HG03280 (cell line): ENCODE data around the gene IL11.

Source experiments
- ATAC-seq: cut with Tn5 transposase; IDR thresholded peaks from one replicate; pipeline ENCODE4 v1.9.1; 2021; ENCODE audit warnings: mild to moderate bottlenecking, moderate library complexity; ENCODE audit not compliant: unreplicated experiment

Gene IL11

GRCh38 chr19:55373993-55374757, 3.9 kb upstream of the IL11 start:
- ATAC-seq = no peak

DNA sequence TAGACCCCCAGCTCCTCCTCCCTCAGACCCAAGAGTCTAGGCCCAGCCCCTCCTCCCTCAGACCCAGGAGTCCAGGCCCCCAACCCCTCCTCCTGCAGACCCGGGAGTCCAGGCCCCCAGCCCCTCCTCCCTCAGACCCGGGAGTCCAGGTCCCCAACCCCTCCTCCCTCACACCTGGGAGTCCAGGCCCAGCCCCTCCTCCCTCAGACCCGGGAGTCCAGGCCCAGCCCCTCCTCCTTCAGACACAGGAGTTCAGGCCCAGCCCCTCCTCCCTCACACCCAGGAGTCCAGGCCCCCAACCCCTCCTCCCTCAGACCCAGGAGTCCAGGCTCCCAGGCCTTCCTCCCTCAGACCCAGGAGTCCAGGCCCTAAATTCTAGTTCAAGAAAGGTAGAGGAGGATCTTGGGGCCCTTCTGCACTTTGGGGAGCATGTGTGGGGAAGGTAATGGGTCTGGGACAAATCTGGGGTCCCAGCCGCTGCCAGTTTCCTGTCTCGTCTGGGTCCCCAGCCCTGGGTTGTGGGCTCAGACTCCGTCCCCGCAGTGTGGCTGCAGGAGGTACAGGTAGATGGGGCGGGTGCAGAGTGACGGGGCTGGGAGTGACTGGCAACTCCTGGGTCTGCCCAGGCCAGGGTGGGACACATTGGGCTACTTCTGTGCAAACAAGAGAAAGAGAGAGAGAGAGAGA, 3.2 kb upstream of the IL11 start:
- ATAC-seq = no peak

DNA sequence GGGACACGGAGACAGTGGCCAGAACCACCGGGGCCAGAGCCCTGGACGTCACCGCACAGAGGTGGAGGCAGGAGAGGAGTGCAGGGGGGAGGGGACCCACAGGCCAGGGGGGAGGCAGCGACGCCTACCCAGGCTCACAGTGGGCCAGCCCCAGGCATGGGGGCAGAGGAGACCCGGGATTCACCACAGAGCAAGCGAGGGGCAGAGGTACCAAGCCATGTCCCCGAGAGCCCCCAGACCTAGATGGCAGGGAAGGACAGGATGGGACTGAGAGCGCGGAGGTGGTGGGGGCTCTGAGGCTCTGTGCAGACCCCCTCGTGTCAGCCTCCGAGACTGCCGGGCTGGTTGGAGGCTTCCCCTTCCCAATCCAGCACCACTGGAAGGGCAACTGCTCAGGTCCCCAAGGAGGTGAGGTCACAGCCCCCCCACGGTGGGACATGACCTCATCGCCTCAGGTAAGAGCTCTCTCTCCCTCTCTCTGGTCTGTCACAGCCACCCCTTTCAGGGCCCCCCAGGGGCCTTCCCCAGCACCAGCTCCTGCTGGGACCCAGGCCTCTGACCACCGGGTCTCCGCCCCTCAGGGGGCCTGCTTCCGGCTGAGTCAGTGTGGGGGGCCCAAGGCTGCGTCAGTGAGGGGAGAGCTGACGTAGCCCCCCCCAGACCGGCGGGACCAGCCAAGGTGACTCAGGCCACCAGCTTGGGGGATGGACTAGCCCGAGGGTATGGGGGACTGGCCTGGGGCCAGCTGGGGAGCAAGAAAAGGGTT, 2.2 kb upstream of the IL11 start:
- no peak for ATAC-seq

DNA sequence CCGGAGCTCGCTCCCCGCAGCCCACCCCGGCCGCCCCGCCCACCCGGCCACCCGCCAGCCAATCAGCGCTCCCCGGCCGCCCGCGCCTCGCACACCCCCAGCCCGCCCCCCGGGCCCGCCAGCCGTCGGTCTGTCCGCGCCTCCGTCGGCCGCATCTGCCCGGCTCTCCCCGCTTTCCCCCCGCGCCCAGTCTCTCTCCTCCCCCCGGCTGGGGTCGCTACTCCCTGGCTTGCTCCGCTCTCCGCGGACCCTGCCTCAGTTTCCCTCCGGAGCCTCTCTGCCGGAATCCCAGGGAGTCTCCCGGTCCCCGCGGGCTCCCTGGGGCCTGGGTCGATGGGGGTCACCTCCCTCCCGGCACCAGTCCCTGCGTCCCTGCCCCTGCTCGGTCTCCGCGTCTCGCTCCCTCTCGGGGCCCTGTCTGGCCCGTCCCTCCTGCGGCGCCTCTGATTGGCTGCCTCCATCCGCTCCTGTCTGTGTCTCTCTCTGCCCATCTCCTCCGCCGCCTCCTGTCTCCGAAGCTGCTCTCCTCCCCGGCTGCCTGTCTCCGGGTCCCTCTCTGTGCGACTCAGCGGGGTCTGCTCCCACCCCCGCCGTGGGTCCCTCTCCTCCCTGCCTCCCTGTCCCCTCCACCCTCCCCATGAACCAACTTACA, 484 bp downstream of the IL11 start:
- no peak for ATAC-seq

- no peak for ATAC-seq
Measured at GRCh38 chr19:55368701-55369563, 1.3 kb downstream of the IL11 start.

- no peak for ATAC-seq
Measured at GRCh38 chr19:55368106-55368505, 2.2 kb downstream of the IL11 start.

- no peak for ATAC-seq
Measured at GRCh38 chr19:55366790-55367189, 3.5 kb downstream of the IL11 start.

GRCh38 chr19:55365964-55366363, 4.3 kb downstream of the IL11 start:
- no peak for ATAC-seq

- ATAC-seq = no peak
Measured at GRCh38 chr19:55365245-55365644, 5.0 kb downstream of the IL11 start.

DNA sequence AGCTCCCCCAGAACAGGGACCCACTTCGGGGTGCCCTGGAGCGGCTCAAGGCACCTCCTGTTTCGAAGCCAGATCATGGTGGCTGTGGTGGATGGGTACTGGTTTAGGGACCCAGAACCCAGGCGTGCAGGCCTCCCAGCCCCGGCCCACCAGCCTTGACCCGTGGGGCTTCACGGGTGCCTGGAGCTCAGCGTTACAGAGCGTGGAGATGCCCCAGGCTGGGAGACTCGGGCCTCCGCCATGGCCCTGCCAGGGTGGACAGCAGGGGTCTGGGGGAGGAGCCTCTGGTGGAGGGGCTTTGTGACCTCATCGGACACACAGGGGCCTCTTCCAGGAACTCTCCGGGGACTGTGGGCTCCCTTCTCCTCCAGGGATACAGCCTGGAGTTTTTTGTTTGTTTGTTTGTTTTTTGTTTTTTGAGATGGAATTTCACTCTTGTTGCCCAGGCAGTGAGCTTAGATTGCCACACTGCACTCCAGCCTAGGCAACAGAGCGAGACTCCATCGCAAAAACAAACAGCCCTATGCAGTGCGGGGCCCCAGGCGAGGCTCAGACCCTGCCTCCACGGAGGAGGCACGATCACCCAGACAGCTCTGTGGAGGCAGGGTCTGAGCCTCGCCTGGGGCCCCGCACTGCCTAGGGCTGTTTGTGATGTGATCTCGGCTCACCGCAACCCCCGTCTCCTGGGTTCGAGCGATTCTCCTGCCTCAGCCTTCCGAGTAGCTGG, 7.1 kb downstream of the IL11 start, which contains the start of gene GARIN5B:
GARIN5B (minus strand) TSS at position 271 of the 727 bp plus-strand sequence; CDS start at position 77, 194 bp downstream.
- no peak for ATAC-seq

DNA sequence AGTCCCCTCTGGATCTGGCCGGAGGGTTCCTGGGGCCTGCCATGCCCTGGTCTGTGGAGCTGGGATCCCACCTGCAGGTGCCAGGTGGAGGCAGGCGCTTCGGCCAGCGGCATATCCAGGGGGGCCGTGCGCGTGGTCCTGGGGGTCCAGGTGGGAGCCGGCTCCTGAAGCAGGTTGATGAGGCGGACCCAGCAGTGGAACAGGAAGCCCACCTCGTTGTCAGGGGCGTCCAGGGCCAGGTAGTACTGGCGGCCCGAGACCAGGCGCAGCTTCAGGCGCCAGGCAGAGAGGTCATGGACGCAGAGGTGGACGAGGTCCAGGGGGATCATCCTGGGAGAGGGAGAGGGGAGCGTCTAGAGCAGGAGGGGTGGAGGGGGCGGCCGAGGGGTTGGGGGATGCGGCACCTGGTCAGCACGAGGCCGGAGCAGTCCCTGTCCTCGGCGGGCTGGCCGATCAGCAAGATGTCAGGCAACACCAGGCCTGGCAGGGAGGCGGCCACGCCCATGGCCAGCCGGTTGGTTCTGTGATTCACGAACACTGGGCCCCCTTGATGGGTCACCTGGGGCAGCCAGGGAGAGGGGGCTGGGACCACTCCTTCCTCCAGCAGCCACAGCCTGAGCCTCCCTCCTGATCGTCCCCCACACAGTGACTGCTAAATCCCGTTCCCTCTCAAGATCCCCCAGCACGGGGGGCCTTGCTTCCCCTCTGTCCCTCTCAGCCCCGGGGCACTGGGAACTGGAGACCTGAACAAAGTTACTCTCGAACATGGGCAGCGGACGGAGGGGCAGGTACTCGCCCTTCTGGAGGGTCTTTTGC, 7.9 kb downstream of the IL11 start:
- no peak for ATAC-seq

DNA sequence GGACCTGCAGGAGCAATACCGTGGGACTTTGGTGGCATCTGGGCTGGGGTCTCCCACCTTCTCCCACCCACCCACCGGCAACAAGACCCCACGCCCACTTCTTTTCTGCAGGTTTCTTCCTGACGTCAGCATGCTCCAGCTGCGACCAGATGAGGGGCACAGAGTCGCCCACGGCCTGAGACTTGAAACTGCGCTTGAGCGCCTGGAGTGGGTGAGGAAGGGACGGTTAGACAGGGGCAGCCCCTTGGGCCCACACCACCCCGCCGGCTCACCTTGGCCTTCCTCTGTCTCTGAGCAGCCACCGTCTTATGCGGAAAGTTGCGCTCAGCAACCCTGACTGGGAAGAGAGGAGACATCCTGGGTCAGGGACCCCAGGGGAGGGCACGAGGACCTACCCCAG, 9.4 kb downstream of the IL11 start:
- ATAC-seq = no peak

- ATAC-seq = no peak
Measured at GRCh38 chr19:55358943-55359908, 11.0 kb downstream of the IL11 start.

GRCh38 chr19:55358493-55358892, 11.8 kb downstream of the IL11 start:
- ATAC-seq = no peak

DNA sequence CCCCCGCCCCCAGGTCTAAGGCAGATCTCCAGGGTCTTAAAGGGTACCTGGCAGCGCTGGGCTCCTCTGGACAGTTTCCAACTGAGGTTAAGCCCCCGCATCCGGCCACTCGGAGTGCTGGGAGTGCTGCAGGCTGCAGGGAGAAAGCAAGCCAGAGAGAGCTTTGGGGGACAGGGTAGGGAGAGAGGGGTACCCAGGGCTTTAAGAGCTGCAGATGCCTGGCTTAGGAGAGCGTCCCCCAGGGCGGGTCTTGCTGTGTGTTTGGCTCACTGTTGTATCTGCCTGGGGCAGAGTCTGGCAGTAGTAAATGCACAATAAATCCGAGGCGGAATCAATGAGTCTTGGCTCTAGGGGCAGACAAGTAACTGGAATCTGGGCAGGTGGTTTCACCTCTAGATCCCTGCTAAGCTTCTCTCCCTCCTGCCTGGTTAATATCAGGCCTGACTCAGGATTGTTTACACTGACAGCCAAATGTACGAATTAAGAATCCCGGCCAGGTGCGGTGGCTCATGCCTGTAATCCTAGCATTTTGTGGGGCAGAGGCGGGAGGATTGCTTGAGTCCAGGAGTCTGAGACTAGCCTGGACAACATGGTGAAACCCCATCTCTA, 14.9 kb downstream of the IL11 start:
- no peak for ATAC-seq

GRCh38 chr19:55354698-55355212, 15.5 kb downstream of the IL11 start, which contains the start of gene COX6B2:
COX6B2 (minus strand) TSS chr19:55354719; CDS start chr19:55354521, 198 bp downstream.
- no peak for ATAC-seq
